Tongue (tissue), 2 donors: Measurements from ENCODE around the gene GTSE1. TPM values are rescaled to one million over a fixed set of nuclear protein-coding genes. Genes with fewer than 3 reads are reported as not detected.

Experiments
- DNase-seq: peaks from one replicate; pipeline ENCODE4 v3.0.0-alpha.2; 2015
- total RNA-seq: library from RNA; depleted of rRNA; stranded (reverse); fragments of >200 nt; gene quantifications from one replicate; pipeline ENCODE4 v1.2.3, GENCODE V29; 2014

GTSE1 gene
- total RNA-seq, 1 donor from 2014 or later: 5.5 TPM

GRCh38 chr22:46366801-46367706, 70.4 kb downstream of the GTSE1 start:
- no peak for DNase-seq

- peak; percentile 60 for DNase-seq
Measured at GRCh38 chr22:46367707-46368191, 71.1 kb downstream of the GTSE1 start.

- DNase-seq: no peak
Measured at GRCh38 chr22:46368422-46368821, 71.8 kb downstream of the GTSE1 start.

GRCh38 chr22:46368871-46369715, 72.4 kb downstream of the GTSE1 start:
- DNase-seq: no peak

GRCh38 chr22:46369716-46370583, 73.3 kb downstream of the GTSE1 start:
- DNase-seq: no peak

GRCh38 chr22:46370584-46371291, 74.1 kb downstream of the GTSE1 start:
- DNase-seq: no peak

- DNase-seq: no peak
Measured at GRCh38 chr22:46371623-46372226, 75.1 kb downstream of the GTSE1 start.

- no peak for DNase-seq
Measured at GRCh38 chr22:46372686-46373085, 76.0 kb downstream of the GTSE1 start.

- DNase-seq: peak; percentile 64
Measured at GRCh38 chr22:46373159-46373558, 76.5 kb downstream of the GTSE1 start.

- DNase-seq: no peak
Measured at GRCh38 chr22:46373921-46374662, 77.4 kb downstream of the GTSE1 start.

GRCh38 chr22:46374663-46375474, 78.2 kb downstream of the GTSE1 start:
- DNase-seq: no peak

- DNase-seq: no peak
Measured at GRCh38 chr22:46376111-46376510, 79.4 kb downstream of the GTSE1 start.

- no peak for DNase-seq
Measured at GRCh38 chr22:46376908-46377524, 80.3 kb downstream of the GTSE1 start.

GRCh38 chr22:46377525-46378425, 81.1 kb downstream of the GTSE1 start:
- DNase-seq: no peak

GRCh38 chr22:46378426-46379065, 81.9 kb downstream of the GTSE1 start:
- no peak for DNase-seq

GRCh38 chr22:46379066-46379930, 82.6 kb downstream of the GTSE1 start:
- DNase-seq: no peak
